ENCODE results near the gene LRRK1.

Gene LRRK1

GRCh38 chr15:101044625-101045235, 125.6 kb downstream of the LRRK1 start:
- no peak for DNase-seq
- no peak overlapping the region for H3K27ac ChIP-seq (ENCODE audit: insufficient read depth in 1 of 2, low read depth in 1 of 2, low read length in 2 of 2, poor library complexity in 1 of 2, severe bottlenecking in 2 of 2)
- H3K4me3 ChIP-seq (ENCODE audit: control insufficient read depth in 1 of 7, extremely low read depth in 1 of 7, insufficient read depth in 4 of 7, low read depth in 2 of 7, low read length in 6 of 7), result no peak overlapping the region
- H3K4me1 ChIP-seq (ENCODE audit: control extremely low read depth in 1 of 4, control insufficient read depth in 4 of 4, insufficient read depth in 4 of 4, low read length in 3 of 4), result no peaks in the 10 kb centered on the region
- ChIA-PET POLR2A (no interaction called here), CTCF (interaction anchor here (0.9 kb wide), 1 partner anchor 43 kb away, joined by 3 read pairs; no protein-coding TSS in a partner anchor)
- H3K36me3 ChIP-seq (ENCODE audit: control insufficient read depth in 4 of 4, insufficient read depth in 4 of 4, low read length in 3 of 4), result peaks cover 0 to 63% (median 40%) of the 10 kb centered on the region in 4 experiments
- H3K27me3 ChIP-seq (replicated peaks in 2 of 5; ENCODE audit: control insufficient read depth in 4 of 5, insufficient read depth in 5 of 5, low read length in 4 of 5), result no peaks in the 10 kb centered on the region
- peaks cover 0 to 11% (median 0%) of the 10 kb centered on the region in 5 experiments for H3K9me3 ChIP-seq (ENCODE audit: control extremely low read depth in 1 of 5, control insufficient read depth in 4 of 5, insufficient read depth in 2 of 5, low read depth in 1 of 5, low read length in 4 of 5)
- 95% methylated on average over 8 of the region's 11 CpGs for WGBS (ENCODE audit: insufficient coverage)

GRCh38 chr15:101045236-101045646, 126.1 kb downstream of the LRRK1 start:
- H3K36me3 ChIP-seq (ENCODE audit: control insufficient read depth in 4 of 4, insufficient read depth in 4 of 4, low read length in 3 of 4), result peaks cover 0 to 66% (median 43%) of the 10 kb centered on the region in 4 experiments
- CTCF ChIA-PET, result interaction anchor here (0.9 kb wide), 1 partner anchor 42 kb away, joined by 3 read pairs; no protein-coding TSS in a partner anchor
- H3K27ac ChIP-seq (ENCODE audit: insufficient read depth in 1 of 2, low read depth in 1 of 2, low read length in 2 of 2, poor library complexity in 1 of 2, severe bottlenecking in 2 of 2), result no peak overlapping the region
- H3K4me3 ChIP-seq (ENCODE audit: control insufficient read depth in 1 of 7, extremely low read depth in 1 of 7, insufficient read depth in 4 of 7, low read depth in 2 of 7, low read length in 6 of 7), result no peak overlapping the region
- POLR2A ChIA-PET, result no interaction called here
- peaks cover 0 to 11% (median 0%) of the 10 kb centered on the region in 5 experiments for H3K9me3 ChIP-seq (ENCODE audit: control extremely low read depth in 1 of 5, control insufficient read depth in 4 of 5, insufficient read depth in 2 of 5, low read depth in 1 of 5, low read length in 4 of 5)
- DNase-seq, result no peak
- WGBS (ENCODE audit: insufficient coverage), result 100% methylated on average over 10 of the region's 14 CpGs
- H3K27me3 ChIP-seq (replicated peaks in 2 of 5; ENCODE audit: control insufficient read depth in 4 of 5, insufficient read depth in 5 of 5, low read length in 4 of 5), result no peaks in the 10 kb centered on the region
- H3K4me1 ChIP-seq (ENCODE audit: control extremely low read depth in 1 of 4, control insufficient read depth in 4 of 4, insufficient read depth in 4 of 4, low read length in 3 of 4), result no peaks in the 10 kb centered on the region

GRCh38 chr15:101045835-101046691, 126.9 kb downstream of the LRRK1 start:
- WGBS (ENCODE audit: insufficient coverage), result 98% methylated on average over 13 of the region's 19 CpGs
- peaks cover 0 to 68% (median 49%) of the 10 kb centered on the region in 4 experiments for H3K36me3 ChIP-seq (ENCODE audit: control insufficient read depth in 4 of 4, insufficient read depth in 4 of 4, low read length in 3 of 4)
- CTCF ChIA-PET, result interaction anchor here (0.9 kb wide), 1 partner anchor 41 kb away, joined by 3 read pairs; no protein-coding TSS in a partner anchor
- H3K4me1 ChIP-seq (ENCODE audit: control extremely low read depth in 1 of 4, control insufficient read depth in 4 of 4, insufficient read depth in 4 of 4, low read length in 3 of 4), result no peaks in the 10 kb centered on the region
- H3K9me3 ChIP-seq (ENCODE audit: control extremely low read depth in 1 of 5, control insufficient read depth in 4 of 5, insufficient read depth in 2 of 5, low read depth in 1 of 5, low read length in 4 of 5), result peaks cover 0 to 4% (median 0%) of the 10 kb centered on the region in 5 experiments
- no peak overlapping the region for H3K27ac ChIP-seq (ENCODE audit: insufficient read depth in 1 of 2, low read depth in 1 of 2, low read length in 2 of 2, poor library complexity in 1 of 2, severe bottlenecking in 2 of 2)
- no peaks in the 10 kb centered on the region for H3K27me3 ChIP-seq (replicated peaks in 2 of 5; ENCODE audit: control insufficient read depth in 4 of 5, insufficient read depth in 5 of 5, low read length in 4 of 5)
- H3K4me3 ChIP-seq (ENCODE audit: control insufficient read depth in 1 of 7, extremely low read depth in 1 of 7, insufficient read depth in 4 of 7, low read depth in 2 of 7, low read length in 6 of 7), result no peak overlapping the region
- no peak for DNase-seq
- POLR2A ChIA-PET, result no interaction called here

- POLR2A ChIA-PET, result no interaction called here
- peaks cover 0 to 71% (median 53%) of the 10 kb centered on the region in 4 experiments for H3K36me3 ChIP-seq (ENCODE audit: control insufficient read depth in 4 of 4, insufficient read depth in 4 of 4, low read length in 3 of 4)
- no peak for DNase-seq
- no peak overlapping the region for H3K4me3 ChIP-seq (ENCODE audit: control insufficient read depth in 1 of 7, extremely low read depth in 1 of 7, insufficient read depth in 4 of 7, low read depth in 2 of 7, low read length in 6 of 7)
- no peaks in the 10 kb centered on the region for H3K4me1 ChIP-seq (ENCODE audit: control extremely low read depth in 1 of 4, control insufficient read depth in 4 of 4, insufficient read depth in 4 of 4, low read length in 3 of 4)
- CTCF ChIA-PET, result no interaction called here
- H3K9me3 ChIP-seq (ENCODE audit: control extremely low read depth in 1 of 5, control insufficient read depth in 4 of 5, insufficient read depth in 2 of 5, low read depth in 1 of 5, low read length in 4 of 5), result no peaks in the 10 kb centered on the region
- H3K27ac ChIP-seq (ENCODE audit: insufficient read depth in 1 of 2, low read depth in 1 of 2, low read length in 2 of 2, poor library complexity in 1 of 2, severe bottlenecking in 2 of 2), result no peak overlapping the region
- no peaks in the 10 kb centered on the region for H3K27me3 ChIP-seq (replicated peaks in 2 of 5; ENCODE audit: control insufficient read depth in 4 of 5, insufficient read depth in 5 of 5, low read length in 4 of 5)
- 98% methylated on average over 6 of the region's 7 CpGs for WGBS (ENCODE audit: insufficient coverage)
Measured at GRCh38 chr15:101046826-101047225, 127.7 kb downstream of the LRRK1 start.

- CTCF ChIA-PET, result no interaction called here
- no peaks in the 10 kb centered on the region for H3K9me3 ChIP-seq (ENCODE audit: control extremely low read depth in 1 of 5, control insufficient read depth in 4 of 5, insufficient read depth in 2 of 5, low read depth in 1 of 5, low read length in 4 of 5)
- H3K27ac ChIP-seq (ENCODE audit: insufficient read depth in 1 of 2, low read depth in 1 of 2, low read length in 2 of 2, poor library complexity in 1 of 2, severe bottlenecking in 2 of 2), result no peak overlapping the region
Measured at GRCh38 chr15:101047301-101047781, 128.2 kb downstream of the LRRK1 start.

GRCh38 chr15:101048176-101048575, 129.0 kb downstream of the LRRK1 start:
- H3K36me3 ChIP-seq (ENCODE audit: control insufficient read depth in 4 of 4, insufficient read depth in 4 of 4, low read length in 3 of 4), result peaks cover 0 to 75% (median 55%) of the 10 kb centered on the region in 4 experiments
- no peak overlapping the region for H3K4me3 ChIP-seq (ENCODE audit: control insufficient read depth in 1 of 7, extremely low read depth in 1 of 7, insufficient read depth in 4 of 7, low read depth in 2 of 7, low read length in 6 of 7)
- no peaks in the 10 kb centered on the region for H3K9me3 ChIP-seq (ENCODE audit: control extremely low read depth in 1 of 5, control insufficient read depth in 4 of 5, insufficient read depth in 2 of 5, low read depth in 1 of 5, low read length in 4 of 5)
- ChIA-PET CTCF (interaction anchor here (1.4 kb wide), 1 partner anchor 41 kb away, joined by 3 read pairs; no protein-coding TSS in a partner anchor), POLR2A (interaction anchor here (0.7 kb wide), 1 partner anchor 230 kb away, joined by 3 read pairs; no protein-coding TSS in a partner anchor)
- H3K4me1 ChIP-seq (ENCODE audit: control extremely low read depth in 1 of 4, control insufficient read depth in 4 of 4, insufficient read depth in 4 of 4, low read length in 3 of 4), result no peaks in the 10 kb centered on the region
- DNase-seq, result no peak
- 95% methylated on average over 5 of the region's 7 CpGs for WGBS (ENCODE audit: insufficient coverage)
- H3K27me3 ChIP-seq (replicated peaks in 2 of 5; ENCODE audit: control insufficient read depth in 4 of 5, insufficient read depth in 5 of 5, low read length in 4 of 5), result no peaks in the 10 kb centered on the region
- no peak overlapping the region for H3K27ac ChIP-seq (ENCODE audit: insufficient read depth in 1 of 2, low read depth in 1 of 2, low read length in 2 of 2, poor library complexity in 1 of 2, severe bottlenecking in 2 of 2)

More at GRCh38 chr15:101047301-101047781, 128.2 kb downstream of the LRRK1 start:
- H3K4me1 ChIP-seq (ENCODE audit: control extremely low read depth in 1 of 4, control insufficient read depth in 4 of 4, insufficient read depth in 4 of 4, low read length in 3 of 4), result no peaks in the 10 kb centered on the region
- no peaks in the 10 kb centered on the region for H3K27me3 ChIP-seq (replicated peaks in 2 of 5; ENCODE audit: control insufficient read depth in 4 of 5, insufficient read depth in 5 of 5, low read length in 4 of 5)
- WGBS (ENCODE audit: insufficient coverage), result 99% methylated on average over 19 of the region's 22 CpGs
- no peak overlapping the region for H3K4me3 ChIP-seq (ENCODE audit: control insufficient read depth in 1 of 7, extremely low read depth in 1 of 7, insufficient read depth in 4 of 7, low read depth in 2 of 7, low read length in 6 of 7)
- DNase-seq, result no peak
- H3K36me3 ChIP-seq (ENCODE audit: control insufficient read depth in 4 of 4, insufficient read depth in 4 of 4, low read length in 3 of 4), result peaks cover 0 to 74% (median 57%) of the 10 kb centered on the region in 4 experiments
- POLR2A ChIA-PET, result no interaction called here
